Vagina (tissue), 2 donors: ENCODE results near the gene SEC14L5. TPM values are rescaled to one million over a fixed set of nuclear protein-coding genes. Genes with fewer than 3 reads are reported as not detected.

Experiments used
- DNase-seq, 2 donors: peaks; one replicate each; pipeline ENCODE4 v3.0.0-alpha.2; 2017; ENCODE audit errors: extremely low spot score in 2 of 2
- H3K27ac ChIP-seq: fragments of 200-600 bp; sonication (generic); one replicate; pipeline ENCODE4 v1.5.1; 2019
- H3K27me3 ChIP-seq: fragments of 200-600 bp; sonication (generic); one replicate; pipeline ENCODE4 v1.5.1; 2019
- H3K36me3 ChIP-seq, 2 donors: fragments of 200-600 bp; sonication (generic); one replicate each; pipeline ENCODE4 v1.5.1; 2017 to 2019
- H3K4me1 ChIP-seq: fragments of 200-600 bp; sonication (generic); one replicate; pipeline ENCODE4 v1.5.1; 2019
- H3K4me3 ChIP-seq, 2 donors: fragments of 200-600 bp; sonication (generic); 1 replicate in 1 of 2; 2 replicates in 1 of 2; pipeline ENCODE4 v1.5.1; 2016 to 2019
- H3K9me3 ChIP-seq: fragments of 200-600 bp; sonication (generic); one replicate; pipeline ENCODE4 v1.5.1; 2019
- CTCF ChIP-seq, 3 experiments: fragments of 450-650 bp in 2 of 3; fragments of 200-600 bp in 1 of 3; sonication (generic) in 1 of 3; IDR thresholded peaks; one replicate each; pipeline ENCODE4 v1.5.1; 2017 to 2019; ENCODE audit warnings: antibody characterized with exemption in 3 of 3, mild to moderate bottlenecking in 2 of 3, moderate library complexity in 2 of 3
- POLR2A ChIP-seq, 2 donors: fragments of 450-650 bp; IDR thresholded peaks; one replicate each; pipeline ENCODE4 v1.6.1; 2017; ENCODE audit warnings: antibody characterized with exemption in 2 of 2, mild to moderate bottlenecking in 2 of 2, moderate library complexity in 2 of 2
- POLR2AphosphoS5 ChIP-seq, 2 donors: sonication (generic); formaldehyde crosslinking; IDR thresholded peaks; one replicate each; pipeline ENCODE4 v1.9.0; 2017; ENCODE audit warnings: antibody characterized with exemption in 2 of 2, mild to moderate bottlenecking in 2 of 2, low read depth in 1 of 2; ENCODE audit not compliant: insufficient read depth in 1 of 2
- intact Hi-C: fragments of 100-400 bp; cut with DNase I; formaldehyde crosslinking; loops from one replicate; pipeline ENCODE4 v1.15.1; 2023
- total RNA-seq: library from RNA; depleted of rRNA; stranded (reverse); fragments of >200 nt; gene quantifications from one replicate; pipeline ENCODE4 v1.2.3, GENCODE V29; 2016

Gene SEC14L5
- total RNA-seq, 1 donor from 2014 or later: 0.49 TPM

DNA sequence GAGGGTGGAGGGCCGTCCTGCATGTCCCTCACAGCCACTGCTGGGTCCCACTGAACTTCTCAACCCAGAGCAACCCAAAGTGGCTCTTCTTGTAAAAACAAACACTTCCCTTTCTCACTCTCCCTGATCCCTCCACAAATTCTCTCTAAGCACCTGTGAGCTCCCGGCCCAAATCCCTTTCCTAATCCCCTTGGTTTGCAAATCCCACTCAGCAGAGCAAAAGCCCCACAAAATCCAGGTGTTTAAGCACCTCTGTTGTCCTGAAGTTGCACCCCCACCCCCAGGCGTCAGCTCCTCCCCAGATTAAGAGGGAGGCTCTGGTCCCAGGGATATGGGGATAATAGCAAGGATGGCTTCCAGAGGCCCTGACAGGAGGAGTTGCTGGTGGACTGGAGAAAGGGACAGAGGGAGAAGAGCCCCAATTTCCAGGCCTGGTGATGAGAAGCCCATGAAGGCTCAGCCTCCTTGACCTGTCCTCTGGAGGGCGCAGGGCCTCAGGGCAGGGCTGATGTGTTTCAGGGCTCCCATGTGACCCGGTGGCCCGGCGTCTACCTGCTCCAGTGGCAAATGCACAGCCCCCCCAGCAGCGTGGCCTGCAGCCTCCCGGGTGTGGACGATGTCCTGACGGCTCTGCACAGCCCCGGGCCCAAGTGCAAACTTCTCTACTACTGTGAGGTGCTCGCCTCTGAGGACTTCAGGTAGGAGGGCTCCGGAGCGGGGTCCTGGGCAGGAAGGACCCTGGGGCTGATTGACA lies 52.6 kb downstream of the SEC14L5 start:
- no peaks in the 10 kb centered on the region for H3K27me3 ChIP-seq
- no peak overlapping the region for H3K27ac ChIP-seq
- no peak overlapping the region for H3K4me3 ChIP-seq
- no peak for DNase-seq
- TF ChIP-seq POLR2AphosphoS5 (IDR thresholded peaks at IDR 0.05; ENCODE audit: insufficient read depth in 1 of 2, low read depth in 1 of 2): no peak
- no peak for TF ChIP-seq POLR2A (IDR thresholded peaks at IDR 0.05)
- no peak for TF ChIP-seq CTCF (IDR thresholded peaks at IDR 0.05)
- no peaks in the 10 kb centered on the region for H3K9me3 ChIP-seq
- no peaks in the 10 kb centered on the region for H3K36me3 ChIP-seq
- intact Hi-C loops: no loop called here
- no peaks in the 10 kb centered on the region for H3K4me1 ChIP-seq

GRCh38 chr16:5011637-5012036 lies 53.5 kb downstream of the SEC14L5 start:
- no peaks in the 10 kb centered on the region for H3K36me3 ChIP-seq
- TF ChIP-seq CTCF (IDR thresholded peaks at IDR 0.05) (no peak), POLR2AphosphoS5 (IDR thresholded peaks at IDR 0.05; ENCODE audit: insufficient read depth in 1 of 2, low read depth in 1 of 2) (no peak), POLR2A (IDR thresholded peaks at IDR 0.05) (no peak)
- no peak overlapping the region for H3K27ac ChIP-seq
- H3K27me3 ChIP-seq: no peaks in the 10 kb centered on the region
- DNase-seq: no peak
- H3K9me3 ChIP-seq: no peaks in the 10 kb centered on the region
- H3K4me3 ChIP-seq: no peak overlapping the region
- intact Hi-C loops: no loop called here
- H3K4me1 ChIP-seq: no peaks in the 10 kb centered on the region

GRCh38 chr16:5012887-5013286 lies 54.8 kb downstream of the SEC14L5 start:
- DNase-seq: no peak
- H3K4me3 ChIP-seq: no peak overlapping the region
- no peak overlapping the region for H3K27ac ChIP-seq
- H3K36me3 ChIP-seq: no peaks in the 10 kb centered on the region
- no peaks in the 10 kb centered on the region for H3K27me3 ChIP-seq
- H3K4me1 ChIP-seq: no peaks in the 10 kb centered on the region
- no peaks in the 10 kb centered on the region for H3K9me3 ChIP-seq
- TF ChIP-seq POLR2A (IDR thresholded peaks at IDR 0.05): no peak
- TF ChIP-seq POLR2AphosphoS5 (IDR thresholded peaks at IDR 0.05; ENCODE audit: insufficient read depth in 1 of 2, low read depth in 1 of 2): no peak
- no peak for TF ChIP-seq CTCF (IDR thresholded peaks at IDR 0.05)
- intact Hi-C loops: no loop called here

DNA sequence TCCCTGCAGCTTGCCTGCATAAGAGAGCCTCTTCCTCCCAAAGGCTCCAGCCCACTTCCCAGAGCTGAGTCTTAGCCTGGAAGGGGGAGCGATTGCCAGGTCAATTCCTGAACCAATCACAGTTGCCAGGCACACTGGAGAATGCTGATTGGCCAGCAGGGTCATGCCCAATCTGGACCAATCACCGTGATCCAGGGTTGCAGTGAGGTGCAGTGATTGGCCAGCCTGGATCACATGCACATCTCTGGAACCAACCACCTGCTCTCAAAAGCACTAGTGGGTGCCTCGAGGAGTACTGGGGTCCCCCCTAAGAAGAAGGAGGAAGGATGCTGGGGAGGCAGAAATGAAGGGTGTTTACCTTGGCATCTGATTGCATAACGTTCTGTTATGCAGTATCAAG lies 57.2 kb downstream of the SEC14L5 start:
- no peaks in the 10 kb centered on the region for H3K36me3 ChIP-seq
- DNase-seq: no peak
- H3K27me3 ChIP-seq: no peaks in the 10 kb centered on the region
- no peak overlapping the region for H3K27ac ChIP-seq
- intact Hi-C loops: no loop called here
- no peaks in the 10 kb centered on the region for H3K9me3 ChIP-seq
- no peak overlapping the region for H3K4me3 ChIP-seq
- TF ChIP-seq POLR2AphosphoS5 (IDR thresholded peaks at IDR 0.05; ENCODE audit: insufficient read depth in 1 of 2, low read depth in 1 of 2) (no peak), CTCF (IDR thresholded peaks at IDR 0.05) (no peak), POLR2A (IDR thresholded peaks at IDR 0.05) (no peak)
- no peaks in the 10 kb centered on the region for H3K4me1 ChIP-seq

- intact Hi-C loops: no loop called here
- no peaks in the 10 kb centered on the region for H3K27me3 ChIP-seq
Observed at GRCh38 chr16:5015887-5016286, 57.8 kb downstream of the SEC14L5 start.

More at GRCh38 chr16:5015887-5016286, 57.8 kb downstream of the SEC14L5 start:
- TF ChIP-seq POLR2A (IDR thresholded peaks at IDR 0.05): no peak
- TF ChIP-seq CTCF (IDR thresholded peaks at IDR 0.05): no peak
- no peak for TF ChIP-seq POLR2AphosphoS5 (IDR thresholded peaks at IDR 0.05; ENCODE audit: insufficient read depth in 1 of 2, low read depth in 1 of 2)
- DNase-seq: no peak
- Histone ChIP-seq H3K9me3 (no peaks in the 10 kb centered on the region), H3K36me3 (no peaks in the 10 kb centered on the region), H3K4me1 (no peaks in the 10 kb centered on the region), H3K27ac (no peak overlapping the region), H3K4me3 (no peak overlapping the region)
